ENCODE measurements around the gene SV2C. TPM values are rescaled to one million over a fixed set of nuclear protein-coding genes. Genes with fewer than 3 reads are reported as not detected.
"Not testable (repeated sequence)": the region's sequence is repeated elsewhere in the genome, so short reads cannot be mapped to it uniquely, and the experiment has no call there.

Gene SV2C
- total RNA-seq, 1 experiment from 2014 or later: 0.85 TPM

DNA sequence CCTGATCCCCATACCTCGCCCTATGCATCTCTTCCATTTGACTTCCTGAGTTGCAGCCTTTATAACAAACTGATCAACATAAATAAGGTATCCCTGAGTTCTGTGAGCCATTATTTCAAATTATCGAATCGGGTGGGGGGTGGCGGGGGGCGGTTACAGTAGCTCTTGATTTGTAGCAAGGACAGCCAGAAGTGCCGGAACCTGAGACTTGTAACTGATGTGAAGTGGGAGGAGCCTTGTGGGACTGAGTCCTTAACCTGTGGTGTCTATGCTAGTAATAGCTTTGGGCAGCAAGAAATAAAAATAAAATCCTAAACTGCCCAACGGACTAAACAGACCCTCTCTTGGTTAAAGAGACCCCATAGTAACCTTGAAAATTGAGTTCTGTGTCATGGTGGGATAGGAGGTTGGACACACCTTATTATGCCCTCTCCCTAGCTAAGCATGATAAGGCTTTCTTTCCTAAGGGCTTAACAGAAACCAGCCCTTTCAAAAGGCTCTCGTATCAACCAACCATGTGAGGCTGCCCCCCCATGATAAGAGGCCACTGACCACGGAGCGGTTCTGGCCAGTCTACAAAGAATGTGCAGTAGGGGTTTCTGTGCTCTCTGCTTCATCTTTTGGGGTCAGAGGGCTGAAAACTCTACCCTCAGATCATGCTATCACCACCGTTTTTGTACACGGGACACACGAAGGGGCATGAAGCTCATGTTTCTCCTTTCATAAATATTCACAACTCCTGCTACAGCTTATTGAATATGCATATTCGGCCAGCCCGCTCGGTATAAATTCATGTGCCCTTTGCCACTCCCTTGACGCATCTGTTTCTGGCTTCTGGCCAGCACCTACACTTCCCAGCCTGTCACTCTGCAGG is 280.4 kb downstream of the SV2C start:
- DNase-seq (ENCODE audit: low spot score): no peak

DNA sequence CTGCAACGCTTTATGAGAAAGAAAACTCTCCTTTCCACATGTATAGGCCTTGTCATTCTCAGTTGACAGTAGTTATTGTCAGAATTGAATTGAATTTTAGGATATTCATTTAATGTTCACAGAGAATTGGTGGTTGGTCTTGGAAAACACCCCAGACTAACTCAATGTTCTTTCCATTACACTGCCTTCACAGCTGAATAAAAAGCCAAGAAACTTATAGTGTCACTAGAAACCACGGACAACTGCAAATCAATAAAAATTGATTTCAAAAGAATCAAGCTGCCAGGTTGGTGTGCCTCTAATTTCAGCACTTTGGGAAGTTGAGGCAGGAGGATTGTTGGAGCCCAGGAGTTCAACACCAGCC is 281.0 kb downstream of the SV2C start:
- in situ Hi-C loops (cut with HindIII; ENCODE audit: low sequenced_read_pairs): no loop called here
- DNase-seq (ENCODE audit: low spot score): no peak

More for the DNA sequence above, 280.4 kb downstream of the SV2C start:
- in situ Hi-C loops (cut with HindIII; ENCODE audit: low sequenced_read_pairs): no loop called here

DNA sequence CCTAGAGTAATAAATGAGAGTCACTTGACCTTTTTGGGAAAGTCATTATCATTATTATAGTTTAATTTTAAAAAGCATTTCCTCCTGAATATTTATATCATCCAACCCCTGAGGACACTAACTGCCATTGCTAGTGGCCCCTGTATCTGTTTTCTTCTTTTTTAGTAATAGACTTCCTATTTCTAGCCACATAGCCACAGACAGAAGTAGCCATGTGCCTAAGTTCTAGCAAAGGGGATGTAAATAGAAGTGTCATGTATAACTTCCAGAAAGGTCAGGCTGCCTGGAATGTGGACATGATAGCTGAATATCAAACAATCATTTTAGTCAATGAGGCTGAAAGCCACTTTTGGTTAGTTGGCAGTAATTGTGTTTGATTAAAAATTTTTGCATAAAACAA is 282.4 kb downstream of the SV2C start:
- in situ Hi-C loops (cut with HindIII; ENCODE audit: low sequenced_read_pairs): no loop called here
- DNase-seq (ENCODE audit: low spot score): no peak

DNA sequence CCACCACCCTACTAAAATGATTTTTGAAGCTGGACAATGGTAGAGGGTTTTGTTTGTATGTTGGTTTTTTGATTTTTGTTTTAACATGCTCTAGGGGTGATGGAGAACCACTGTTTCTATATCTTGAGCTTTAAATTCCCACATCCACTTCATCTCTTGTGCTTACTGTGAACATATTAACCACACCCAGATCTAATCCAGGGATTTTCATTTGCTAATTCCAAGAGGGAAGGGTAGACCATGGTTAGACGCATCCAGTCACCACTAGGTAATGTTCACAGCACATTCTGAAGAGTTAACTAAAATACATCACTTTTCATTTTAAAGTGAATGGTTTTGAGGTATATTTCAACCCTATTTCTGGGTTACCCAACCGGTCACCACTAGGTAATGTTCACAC is 283.4 kb downstream of the SV2C start:
- no peak for DNase-seq (ENCODE audit: low spot score)
- in situ Hi-C loops (cut with HindIII; ENCODE audit: low sequenced_read_pairs): no loop called here

DNA sequence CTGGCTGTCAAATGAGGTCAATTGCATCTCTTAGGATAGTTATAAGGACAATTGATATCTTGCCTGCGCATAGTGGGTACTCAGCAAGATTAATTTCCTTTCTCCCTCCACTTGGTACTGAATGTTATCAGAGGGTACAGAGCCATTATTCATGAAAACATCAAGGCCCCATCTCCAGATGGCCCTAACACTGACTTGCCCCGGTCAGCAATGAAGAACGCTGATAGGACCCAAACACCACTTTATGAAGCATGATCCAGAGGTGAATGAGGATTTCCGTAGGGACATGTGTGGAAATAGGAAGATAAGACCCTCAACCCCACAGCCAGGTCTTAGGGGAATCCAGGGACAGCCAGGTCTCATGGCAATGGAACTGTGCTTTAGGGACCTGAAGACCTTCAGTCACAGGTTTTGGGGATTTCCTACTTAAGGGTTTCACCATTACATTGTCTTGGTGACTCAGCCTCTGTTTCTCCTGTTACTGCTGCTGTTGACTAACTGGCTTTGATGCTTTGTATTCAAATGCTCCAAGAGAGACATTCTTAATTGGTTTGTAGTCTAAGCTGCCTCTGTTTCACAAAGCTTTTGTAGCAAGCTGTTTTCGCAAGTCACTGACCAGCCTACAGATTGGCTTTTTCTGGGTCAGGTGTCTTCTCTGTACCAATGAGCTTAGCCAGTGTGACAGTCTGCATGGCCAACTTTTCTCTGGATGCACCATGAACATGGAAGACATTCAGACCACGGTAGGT is 284.6 kb downstream of the SV2C start:
- DNase-seq (ENCODE audit: low spot score): no peak
- in situ Hi-C loops (cut with HindIII; ENCODE audit: low sequenced_read_pairs): no loop called here

DNA sequence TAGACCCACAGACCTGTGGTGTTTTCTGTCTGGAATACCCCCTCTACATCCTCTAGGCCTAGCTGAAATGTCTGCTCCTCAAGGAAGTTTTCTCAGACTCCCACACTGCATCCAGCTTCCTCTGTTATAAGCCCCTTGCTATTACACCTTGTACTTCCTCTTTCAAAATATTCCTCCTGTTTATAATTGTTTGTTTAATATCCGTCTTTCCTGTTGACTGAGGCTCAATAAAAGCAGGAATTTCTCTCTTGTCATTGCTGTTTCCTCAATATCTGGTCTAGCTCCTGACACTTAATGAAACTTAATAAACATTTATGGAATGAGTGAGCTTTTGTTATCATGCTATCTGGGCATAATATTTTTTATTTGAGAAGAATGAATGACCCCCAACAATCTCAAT is 285.8 kb downstream of the SV2C start:
- DNase-seq (ENCODE audit: low spot score): no peak

DNA sequence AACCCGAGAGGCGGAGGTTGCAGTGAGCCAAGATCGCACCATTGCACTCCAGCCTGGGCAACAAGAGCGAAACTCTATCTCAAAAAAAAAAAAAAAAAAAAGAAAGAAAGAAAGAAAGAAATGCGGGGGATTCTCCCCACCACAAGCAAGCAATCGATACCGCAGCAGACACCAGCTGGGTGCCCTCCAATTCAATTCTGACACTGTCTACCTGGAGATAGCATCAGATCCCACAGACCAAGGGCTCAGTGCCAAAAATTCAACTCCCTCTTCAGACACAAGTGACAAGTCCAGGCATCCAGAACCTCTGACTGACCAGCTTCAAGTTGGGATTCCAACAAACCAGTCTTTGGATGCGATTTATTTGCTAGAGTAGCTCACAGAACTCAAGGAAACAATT is 286.5 kb downstream of the SV2C start:
- in situ Hi-C loops (cut with HindIII; ENCODE audit: low sequenced_read_pairs); DNase-seq (ENCODE audit: low spot score): not testable (repeated sequence)

More for the DNA sequence above, 285.8 kb downstream of the SV2C start:
- in situ Hi-C loops (cut with HindIII; ENCODE audit: low sequenced_read_pairs): no loop called here

DNA sequence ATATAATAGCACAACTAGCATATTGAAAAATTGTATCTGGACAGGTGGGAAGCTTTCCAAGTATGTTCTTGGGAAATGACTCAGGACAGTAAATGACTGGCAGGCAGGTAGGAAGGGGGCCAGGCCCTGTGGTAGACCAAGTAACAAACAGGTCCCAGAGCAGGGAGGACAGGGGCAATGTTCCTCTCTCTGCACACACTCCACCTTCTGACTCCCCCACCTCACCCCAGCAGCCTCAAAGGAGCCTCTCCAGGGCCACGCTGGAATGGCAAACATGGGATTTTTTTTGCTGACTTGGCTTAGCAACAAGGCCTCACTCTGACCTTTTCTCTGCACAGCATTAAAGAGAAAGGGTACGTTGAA is 288.8 kb downstream of the SV2C start:
- in situ Hi-C loops (cut with HindIII; ENCODE audit: low sequenced_read_pairs): no loop called here

DNA sequence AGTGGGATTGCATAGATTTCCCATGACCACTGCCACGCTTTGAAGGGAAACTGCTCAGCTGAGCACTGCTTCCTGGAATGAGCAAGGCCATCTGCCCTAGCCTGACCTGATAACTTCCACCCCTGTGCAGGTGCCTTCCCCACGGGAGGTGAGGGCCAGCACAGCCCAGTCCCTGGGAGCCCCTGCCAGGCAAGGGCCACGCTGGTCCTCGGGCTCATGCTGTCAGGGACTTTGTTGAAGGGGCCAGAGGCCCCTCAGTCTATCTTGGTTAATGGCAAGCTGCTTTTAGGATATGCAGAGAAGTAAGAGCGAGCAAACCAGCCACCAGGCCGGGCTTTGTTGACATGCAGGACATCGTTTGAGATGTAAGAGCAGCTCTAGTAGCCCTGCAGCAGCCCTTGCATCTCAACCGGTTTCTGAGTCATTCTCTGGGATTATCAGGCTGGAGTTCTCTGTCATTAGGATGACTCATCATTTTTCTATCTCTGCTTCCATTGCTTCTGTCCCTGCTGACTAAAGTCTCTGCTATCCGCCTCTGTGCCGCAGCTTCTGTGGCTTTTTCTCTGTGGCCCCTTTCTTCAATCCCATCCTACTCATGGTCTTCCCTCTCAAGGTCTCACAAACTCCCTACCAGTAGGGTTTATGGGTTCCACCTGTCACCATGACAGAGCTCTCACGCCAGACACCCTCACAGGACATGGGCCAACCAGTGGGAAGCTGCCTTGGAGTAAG is 289.3 kb downstream of the SV2C start:
- no peak for DNase-seq (ENCODE audit: low spot score)
- in situ Hi-C loops (cut with HindIII; ENCODE audit: low sequenced_read_pairs): no loop called here

More for the DNA sequence above, 288.8 kb downstream of the SV2C start:
- DNase-seq (ENCODE audit: low spot score): no peak

DNA sequence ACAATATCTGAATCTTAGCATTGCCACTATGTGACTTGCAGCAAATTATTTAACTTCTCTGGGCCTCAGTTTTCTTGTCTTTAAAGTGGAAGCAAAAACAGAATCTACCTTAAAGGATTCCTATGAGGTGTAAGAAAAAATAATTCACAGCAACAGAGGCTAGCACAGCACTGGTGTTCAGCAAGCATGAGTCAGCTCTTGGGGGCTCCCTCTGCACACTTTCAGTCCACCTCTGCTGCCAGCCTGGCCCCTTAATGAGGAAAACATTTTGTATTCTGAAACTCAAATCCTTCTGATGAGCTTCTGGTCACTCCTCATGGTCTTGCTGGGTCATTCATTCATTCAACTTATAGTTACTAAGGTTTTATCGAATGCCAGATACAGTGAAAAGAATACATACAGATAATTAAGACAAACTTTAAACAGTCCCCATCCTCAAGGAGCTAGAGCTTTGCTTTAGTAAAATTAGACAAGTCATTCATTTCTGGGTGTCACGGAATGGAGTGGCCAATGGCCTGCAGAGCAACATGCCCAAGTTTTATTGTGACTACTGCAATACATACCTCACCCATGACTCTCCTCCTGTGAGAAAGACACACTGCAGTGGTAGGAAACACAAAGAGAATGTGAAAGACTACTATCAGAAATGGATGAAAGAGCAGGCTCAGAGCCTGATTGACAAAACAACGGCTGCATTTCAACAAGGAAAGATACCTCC is 293.1 kb downstream of the SV2C start:
- no peak for DNase-seq (ENCODE audit: low spot score)
- in situ Hi-C loops (cut with HindIII; ENCODE audit: low sequenced_read_pairs): no loop called here

DNA sequence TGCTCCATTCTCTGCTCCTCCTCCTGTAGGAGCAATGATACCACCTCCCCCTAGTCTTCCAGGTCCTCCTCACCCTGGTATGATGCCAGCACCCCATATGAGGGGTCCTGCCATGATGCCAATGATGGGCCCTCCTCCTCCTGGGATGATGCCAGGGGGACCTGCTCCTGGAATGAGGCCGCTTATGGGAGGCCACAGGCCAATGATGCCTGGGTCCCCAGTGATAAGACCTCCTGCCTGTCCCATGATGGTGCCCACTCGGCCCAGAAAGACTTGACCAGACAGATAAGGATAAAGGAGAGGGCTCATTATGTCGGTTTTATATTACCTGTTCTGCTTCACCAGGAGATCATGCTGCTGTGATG is 293.7 kb downstream of the SV2C start:
- DNase-seq (ENCODE audit: low spot score): no peak
- in situ Hi-C loops (cut with HindIII; ENCODE audit: low sequenced_read_pairs): no loop called here

DNA sequence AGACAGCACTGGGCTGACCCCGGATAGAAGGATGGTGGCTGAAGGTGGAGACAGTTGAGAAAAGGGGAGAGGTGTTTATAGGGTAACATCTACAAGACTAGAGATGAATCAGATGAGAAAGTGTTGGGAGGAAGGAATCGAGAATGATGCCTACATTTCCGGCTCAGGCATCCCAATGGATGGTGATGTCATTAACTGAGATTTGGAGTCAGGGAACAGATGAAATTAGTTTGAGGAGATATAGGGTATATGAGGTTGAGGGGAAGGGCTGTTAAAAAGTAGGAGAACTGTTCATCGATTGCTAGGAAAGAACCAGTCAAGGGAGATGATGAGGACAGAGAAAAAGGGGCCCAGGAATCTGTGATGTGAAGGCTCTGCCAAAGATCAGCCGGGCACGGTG is 295.2 kb downstream of the SV2C start:
- in situ Hi-C loops (cut with HindIII; ENCODE audit: low sequenced_read_pairs): no loop called here

DNA sequence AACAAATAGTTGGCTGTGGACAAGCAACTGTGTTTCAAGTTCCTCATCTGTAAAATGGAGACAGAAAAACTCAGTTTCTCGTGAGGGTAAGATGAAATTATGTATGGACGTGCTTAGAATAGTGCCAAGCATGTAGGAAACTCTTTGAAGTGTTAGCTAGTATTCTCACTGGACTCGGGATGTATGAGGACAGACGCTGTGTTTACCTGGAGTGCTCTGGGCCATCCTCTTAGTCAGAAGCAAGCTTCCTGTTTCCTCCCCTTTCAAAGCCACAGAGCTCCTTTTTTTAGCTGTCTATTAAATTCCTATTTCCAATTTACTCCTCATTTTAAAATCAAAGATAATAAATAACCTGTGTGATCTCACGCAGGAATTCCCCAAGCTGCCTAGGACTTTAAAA is 296.1 kb downstream of the SV2C start:
- DNase-seq (ENCODE audit: low spot score): no peak
- in situ Hi-C loops (cut with HindIII; ENCODE audit: low sequenced_read_pairs): no loop called here

More for the DNA sequence above, 295.2 kb downstream of the SV2C start:
- no peak for DNase-seq (ENCODE audit: low spot score)

DNA sequence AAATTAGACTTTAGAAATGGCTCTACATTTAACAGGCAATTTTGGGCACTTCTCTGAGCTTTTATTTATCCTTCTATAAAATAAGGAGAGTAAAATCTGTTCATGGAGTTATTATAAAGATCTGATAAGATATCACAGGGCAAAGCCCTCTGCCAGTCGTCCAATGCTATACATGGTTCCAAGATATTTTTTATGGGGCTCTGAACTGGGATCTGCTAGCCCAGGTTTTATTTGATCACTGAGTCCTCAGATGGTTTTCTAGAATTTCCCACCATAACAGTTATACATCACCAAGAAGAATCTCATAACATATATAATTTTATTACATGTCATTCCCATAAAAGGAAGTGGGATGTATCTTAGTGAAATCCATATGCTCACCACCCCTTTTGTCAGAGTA is 296.7 kb downstream of the SV2C start:
- DNase-seq (ENCODE audit: low spot score): no peak
- in situ Hi-C loops (cut with HindIII; ENCODE audit: low sequenced_read_pairs): no loop called here

DNA sequence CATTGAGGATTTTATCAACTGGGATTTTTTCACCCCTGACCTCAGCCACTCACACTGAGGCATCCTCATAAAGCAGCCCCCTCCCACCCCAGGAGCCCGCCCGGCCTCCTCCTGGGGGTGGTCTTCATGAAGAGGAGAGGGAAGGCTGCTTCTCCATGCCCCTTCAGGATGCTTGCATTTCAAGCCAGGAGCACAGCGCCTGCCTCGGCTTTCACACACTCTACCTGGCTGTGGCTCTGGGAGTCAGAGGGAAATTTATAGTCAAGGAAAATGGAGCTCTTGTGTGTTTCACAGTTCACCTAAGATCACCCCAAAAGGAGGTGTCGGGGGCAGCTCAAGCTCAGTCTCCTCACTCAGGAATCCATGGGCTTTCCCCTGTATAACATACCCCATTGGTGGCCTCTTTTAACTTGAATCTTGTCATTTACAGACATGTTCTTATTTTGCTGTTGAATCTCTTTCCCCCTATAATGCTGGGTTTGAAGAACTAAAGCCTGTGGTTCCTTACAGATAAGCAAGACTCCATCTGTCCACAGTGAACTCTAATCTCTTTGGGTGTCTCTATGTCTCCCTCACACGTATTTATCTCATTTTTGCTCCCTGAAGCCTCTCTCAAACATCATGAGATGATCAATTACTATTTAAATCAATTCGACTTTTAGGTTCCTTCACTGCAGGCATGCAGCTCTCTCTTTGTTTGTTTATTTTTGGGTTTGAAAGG is 297.3 kb downstream of the SV2C start:
- DNase-seq (ENCODE audit: low spot score): peak; percentile 54
- in situ Hi-C loops (cut with HindIII; ENCODE audit: low sequenced_read_pairs): no loop called here

DNA sequence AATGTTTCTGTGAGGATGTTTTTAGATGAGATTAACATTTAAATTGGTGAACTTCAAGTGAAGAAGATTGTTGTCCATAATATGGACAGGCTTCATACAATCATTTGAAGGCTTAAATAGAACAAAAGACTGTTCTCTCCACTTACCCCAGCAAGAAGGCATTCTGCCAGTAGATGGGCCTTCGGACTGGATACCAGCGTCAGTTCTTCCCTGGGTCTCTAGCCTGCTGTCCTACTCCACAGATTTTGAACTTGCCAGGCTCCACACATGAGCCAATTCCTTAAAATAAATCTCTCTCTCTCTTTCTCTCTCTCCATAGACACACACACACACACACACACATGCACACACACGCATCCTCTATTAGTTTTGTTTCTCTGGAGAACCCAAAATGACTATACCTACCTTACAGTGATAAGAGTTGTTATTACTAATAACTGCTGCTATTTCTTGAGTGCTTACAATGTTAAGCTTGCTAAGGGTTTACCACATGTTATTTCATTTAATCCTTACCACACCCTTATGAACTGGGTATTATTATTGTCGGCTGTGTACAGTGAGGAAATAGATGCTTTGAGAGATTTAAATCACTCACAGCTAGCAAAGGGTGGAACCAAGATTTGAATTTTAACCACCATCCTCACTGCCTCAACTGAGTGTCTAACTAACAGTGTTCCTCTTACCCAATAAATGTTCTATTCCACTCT is 300.1 kb downstream of the SV2C start:
- DNase-seq (ENCODE audit: low spot score): peak; percentile 82
- in situ Hi-C loops (cut with HindIII; ENCODE audit: low sequenced_read_pairs): no loop called here

DNA sequence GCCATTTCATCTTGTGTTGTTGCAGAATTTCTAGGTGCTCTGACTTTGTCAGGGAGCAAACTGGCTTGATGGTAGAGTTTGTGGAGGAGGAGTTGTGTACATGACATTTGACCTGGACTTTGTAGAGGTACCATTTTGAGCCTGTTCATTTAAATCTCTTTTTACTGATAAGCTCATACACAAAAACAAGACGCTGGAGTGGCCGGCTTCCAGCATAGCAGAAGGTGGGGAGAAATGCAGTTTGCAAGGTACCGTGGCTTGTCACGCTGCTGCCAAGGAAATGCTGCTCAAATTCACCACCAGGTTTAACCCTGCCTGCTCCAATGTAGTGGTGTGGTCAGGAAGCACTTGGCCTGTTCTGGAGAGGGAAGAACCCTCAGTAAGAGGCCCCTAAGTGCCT is 301.0 kb downstream of the SV2C start:
- in situ Hi-C loops (cut with HindIII; ENCODE audit: low sequenced_read_pairs): no loop called here
- DNase-seq (ENCODE audit: low spot score): peak; percentile 94

DNA sequence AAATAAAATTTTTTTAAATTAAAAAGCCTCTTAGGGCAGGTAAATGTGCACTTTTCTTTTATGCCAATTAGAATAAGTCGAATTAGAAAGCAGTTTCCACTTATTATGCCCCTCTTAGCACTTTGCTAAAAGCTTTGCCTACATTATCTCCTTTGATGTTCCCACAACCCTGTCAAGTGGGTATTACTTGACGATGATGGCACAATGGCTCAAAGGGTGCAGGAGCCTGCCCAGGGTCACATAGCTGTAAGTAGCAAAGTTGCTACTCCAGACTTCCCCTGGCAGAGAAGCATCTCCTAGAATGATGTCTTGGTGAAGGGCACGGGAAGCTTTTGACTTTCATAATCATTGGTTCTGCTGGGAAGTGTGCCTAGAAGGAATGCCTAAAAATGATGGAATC is 301.5 kb downstream of the SV2C start:
- DNase-seq (ENCODE audit: low spot score): no peak
- in situ Hi-C loops (cut with HindIII; ENCODE audit: low sequenced_read_pairs): no loop called here
